ENCODE measurements around the gene C19orf25. TPM values are rescaled to one million over a fixed set of nuclear protein-coding genes. Genes with fewer than 3 reads are reported as not detected.
"Not testable (repeated sequence)": the region's sequence is repeated elsewhere in the genome, so short reads cannot be mapped to it uniquely, and the experiment has no call there.

Gene C19orf25
- polyA plus RNA-seq, 12 donors, result 13.1 to 23.4 (median 14.4) TPM; not detected in 1

DNA sequence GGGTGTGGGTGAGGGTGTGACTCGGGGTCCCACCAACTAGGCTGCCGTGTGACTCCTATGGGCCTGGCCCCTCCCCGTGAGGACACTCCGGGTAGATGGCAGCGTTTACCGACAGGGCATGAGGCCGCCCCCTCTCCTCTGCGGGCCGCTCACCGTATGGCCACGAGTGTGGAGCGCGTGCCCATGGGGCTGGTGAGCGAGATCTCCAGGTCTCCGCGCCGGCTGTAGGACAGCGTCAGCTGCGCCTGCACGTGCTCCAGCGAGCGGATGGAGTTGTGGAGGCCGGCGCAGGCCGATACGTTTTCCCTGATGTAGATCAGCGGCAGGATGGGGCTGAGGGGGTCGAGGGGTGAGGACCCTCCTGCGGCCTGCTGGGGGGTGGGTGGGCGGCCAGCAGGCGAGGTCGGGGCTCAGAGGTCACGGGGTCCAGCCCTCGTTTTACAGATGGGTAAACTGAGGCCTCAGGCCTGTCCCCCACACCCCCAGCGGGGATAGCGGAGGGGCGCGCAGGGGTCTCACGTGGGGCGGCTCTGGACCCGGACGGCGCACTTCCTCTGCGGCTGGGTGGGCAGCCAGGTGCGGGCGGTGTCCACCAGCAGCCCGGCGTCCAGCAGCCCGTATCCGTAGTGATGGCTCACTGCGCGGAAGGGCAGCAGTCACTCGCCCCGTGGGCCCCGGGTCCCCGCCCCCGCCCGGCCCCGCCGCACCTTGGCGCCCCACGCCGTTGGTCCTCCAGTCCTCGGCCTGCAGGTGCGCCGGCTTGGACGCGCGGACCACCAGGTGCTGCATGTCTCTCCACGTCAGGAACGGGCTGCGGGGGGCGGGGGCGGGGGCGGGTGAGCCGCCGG, 4.3 kb upstream of the C19orf25 start:
- DNase-seq, result no peak

DNA sequence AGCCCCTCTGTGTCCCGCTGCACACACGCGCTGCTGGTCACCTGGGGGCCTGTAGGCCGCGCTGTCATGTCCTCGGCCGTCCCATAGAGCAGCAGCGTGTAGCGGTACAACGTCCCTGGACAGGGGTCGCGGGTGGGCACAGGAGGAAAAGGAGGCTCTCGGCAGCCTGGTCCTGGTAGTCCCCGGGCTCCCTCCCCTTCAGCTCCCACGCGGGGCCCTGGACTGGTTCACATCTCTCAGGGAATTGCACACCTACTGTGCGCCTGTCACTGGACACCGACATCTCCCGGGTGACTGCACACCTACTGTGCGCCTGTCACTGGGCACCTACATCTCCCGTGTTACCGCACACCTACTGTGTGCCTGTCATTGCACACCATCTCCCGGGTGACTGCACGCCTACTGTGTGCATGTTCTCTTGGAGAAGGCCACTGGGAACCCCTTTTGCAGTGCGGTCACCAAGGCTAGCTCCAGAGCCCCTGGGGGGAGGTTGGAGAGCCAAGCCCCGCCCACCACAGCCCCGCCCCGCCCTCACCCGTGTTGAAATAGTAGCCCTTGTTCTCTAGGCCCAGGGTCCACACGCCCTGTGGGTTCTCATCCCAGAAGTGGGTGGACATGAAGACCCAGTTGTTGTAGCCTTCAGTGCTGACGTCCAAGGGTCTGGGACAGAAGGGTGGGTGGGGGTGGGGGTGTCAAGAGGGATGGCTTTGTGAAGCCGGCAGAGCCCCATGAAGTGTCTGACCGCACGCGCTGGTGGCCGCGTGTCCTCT, 3.5 kb upstream of the C19orf25 start:
- DNase-seq, result no peak

DNA sequence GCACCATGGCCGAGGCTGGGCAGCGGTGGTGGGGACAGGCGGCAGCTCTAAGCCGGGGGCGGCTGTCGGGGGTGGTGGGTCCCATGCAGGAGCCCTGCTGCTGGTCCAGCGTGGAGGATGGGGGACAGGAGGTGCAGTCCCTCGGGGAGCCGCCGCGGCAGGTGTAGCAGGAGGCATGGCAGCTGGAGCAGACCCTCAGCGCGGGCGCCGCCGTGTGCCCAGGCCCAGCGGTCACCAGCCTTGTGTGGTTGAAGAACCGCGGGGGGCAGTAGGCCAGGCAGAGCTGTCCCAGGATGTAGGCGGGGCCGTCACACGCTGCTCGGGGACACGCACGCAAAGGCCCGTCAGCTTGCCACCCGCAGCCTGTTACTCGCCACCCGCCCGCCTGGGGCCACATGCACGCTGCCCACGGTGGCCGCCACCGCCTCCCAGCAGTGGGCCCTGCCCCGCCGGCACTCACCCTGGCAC, 2.9 kb upstream of the C19orf25 start:
- DNase-seq, result no peak

DNA sequence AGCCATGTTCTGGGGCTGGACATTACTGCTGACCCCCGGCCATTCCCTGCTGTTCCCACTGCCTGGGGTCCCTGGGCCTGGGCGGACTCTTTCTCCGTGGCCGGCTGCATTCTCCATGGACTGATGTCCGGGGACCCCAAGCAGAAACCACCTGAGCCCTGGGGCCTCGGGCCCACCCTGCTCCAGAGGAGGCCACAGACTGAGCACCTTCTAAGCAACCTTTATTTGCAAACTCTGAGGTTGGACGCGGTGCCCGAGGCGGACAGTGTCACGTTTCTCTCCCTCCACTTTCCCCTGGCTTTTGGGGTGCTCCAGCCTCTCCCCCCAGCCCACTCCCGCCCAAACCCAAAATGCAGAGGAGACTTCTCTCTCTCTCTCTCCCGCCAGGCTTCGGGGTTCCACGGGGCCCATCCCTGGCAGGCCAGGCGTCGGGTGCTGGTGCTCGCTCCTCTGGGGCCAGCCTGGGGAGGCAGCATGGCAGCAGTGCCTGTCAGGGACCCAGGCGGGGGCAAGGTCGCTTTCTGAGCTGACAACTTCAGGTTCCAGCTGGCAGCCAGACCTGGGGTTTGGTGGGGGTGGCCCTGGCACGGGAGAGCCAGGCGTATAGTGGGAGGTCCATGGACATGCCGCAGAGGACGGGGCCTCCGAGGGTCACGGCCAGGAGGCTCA, 2.3 kb upstream of the C19orf25 start:
- no peak for DNase-seq

DNA sequence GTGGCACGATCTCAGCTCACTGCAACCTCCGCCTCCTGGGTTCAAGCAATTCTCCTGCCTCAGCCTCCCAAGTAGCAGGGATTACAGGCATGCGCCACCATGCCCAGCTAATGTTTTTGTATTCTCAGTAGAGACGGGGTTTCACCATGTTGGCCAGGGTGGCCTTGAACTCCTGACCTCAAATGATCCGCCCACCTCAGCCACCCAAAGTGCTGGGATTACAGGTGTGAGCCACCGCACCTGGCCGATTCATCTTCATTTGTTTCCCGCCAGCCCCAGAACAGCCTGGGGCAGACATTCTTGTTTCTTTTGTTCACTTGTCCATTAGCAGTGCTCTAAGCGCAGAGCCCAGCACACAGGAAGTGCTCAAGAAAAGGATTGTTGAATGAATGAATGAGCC, 2.0 kb downstream of the C19orf25 start:
- DNase-seq, result not testable (repeated sequence)

DNA sequence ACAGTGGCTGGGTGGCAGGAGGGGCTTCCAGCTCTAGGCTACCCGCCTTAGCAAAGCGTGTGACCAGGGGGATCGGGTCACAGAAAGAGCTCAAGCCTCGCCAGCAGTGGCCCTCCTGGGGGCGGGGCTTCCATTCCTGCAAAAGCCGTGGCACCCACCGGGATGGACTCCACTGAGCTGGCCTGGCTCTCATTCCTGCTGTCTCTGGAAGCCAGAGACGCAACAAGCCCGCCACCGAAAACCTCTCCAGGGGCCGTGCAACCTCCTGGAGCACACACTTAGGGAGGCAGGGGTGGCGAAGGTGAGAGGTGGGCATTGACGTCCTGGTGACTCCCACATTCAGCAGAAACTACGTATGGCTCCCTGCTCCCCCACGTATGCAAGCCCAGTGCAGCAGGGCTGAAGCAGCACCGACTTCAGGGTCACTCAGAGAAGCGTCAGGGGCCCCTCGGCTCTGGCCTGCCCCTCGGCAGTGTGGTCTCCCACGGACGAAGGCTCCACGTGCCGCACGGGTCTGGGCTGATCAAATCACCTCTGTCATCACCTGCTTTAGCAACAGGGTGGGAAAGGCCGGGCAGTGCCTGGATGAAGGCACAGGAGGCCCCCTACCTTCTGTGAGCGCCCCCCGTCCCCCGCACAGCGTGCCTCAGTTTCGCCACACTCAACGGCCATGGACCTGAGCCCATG, 3.1 kb downstream of the C19orf25 start:
- no peak for DNase-seq

DNA sequence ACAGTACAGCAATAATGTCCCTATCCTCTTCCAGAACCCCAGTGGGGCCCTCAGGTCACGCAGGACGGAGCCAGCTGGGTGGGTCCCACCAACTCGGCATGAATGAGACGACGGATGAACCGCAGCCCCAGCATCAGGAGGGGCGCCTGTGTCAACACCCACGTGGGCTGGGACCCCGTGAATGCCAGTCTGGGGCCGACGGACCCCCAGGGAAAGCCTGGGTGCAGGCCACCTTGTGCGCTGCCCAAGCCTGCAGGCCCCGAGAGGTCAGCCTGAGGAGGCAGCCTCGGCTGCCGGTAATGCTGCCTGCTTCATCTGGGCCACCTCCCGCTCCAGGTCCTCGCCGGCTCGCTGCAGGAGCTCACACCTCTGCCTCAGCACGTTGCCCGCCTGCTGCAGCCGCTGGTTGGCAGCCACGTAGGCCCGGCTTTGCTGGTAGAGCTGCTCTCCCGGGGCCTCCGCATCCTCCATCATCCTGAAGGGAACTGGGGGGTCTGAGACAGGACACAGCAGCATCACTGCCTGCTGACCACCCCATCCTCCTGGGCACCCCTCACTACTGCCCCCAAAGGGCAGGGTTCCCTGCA, 4.2 kb downstream of the C19orf25 start:
- no peak for DNase-seq

DNA sequence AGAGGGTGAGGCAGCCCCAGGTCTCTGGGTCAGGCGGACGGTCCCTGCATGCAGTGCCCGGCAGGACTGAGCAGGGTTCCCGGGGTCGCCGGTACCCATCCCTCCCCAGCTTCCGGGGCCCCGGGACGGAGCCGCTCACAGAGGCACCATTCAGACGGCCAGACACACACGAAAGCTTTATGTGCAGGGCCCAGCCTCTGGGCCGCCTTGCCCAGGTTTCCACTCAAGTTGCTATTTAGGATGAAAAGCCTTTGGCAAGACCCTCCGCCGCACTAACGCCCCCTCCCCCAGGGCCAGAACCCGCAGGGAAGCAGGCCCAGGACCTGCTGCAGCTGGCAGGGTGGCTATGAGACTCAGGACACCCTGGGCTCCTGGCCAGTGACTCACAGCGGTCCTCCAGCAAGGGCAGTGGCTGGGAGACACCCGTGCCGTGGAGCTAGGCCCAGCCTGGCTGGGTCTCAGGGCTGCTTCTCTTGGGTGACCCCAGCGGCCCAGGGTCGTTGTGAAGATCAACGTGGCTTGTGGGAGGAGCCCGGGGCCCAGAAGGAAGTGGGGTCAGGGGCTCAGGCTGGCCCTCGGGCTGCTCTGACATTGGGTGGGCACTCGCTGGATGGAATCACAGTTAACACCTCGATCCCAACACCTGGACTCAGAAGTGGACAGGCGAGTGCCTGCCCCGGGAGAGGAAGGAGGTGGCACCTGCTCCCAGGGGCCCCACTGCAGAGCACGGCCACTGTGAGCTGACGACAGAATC, 4.8 kb downstream of the C19orf25 start:
- DNase-seq, result no peak

DNA sequence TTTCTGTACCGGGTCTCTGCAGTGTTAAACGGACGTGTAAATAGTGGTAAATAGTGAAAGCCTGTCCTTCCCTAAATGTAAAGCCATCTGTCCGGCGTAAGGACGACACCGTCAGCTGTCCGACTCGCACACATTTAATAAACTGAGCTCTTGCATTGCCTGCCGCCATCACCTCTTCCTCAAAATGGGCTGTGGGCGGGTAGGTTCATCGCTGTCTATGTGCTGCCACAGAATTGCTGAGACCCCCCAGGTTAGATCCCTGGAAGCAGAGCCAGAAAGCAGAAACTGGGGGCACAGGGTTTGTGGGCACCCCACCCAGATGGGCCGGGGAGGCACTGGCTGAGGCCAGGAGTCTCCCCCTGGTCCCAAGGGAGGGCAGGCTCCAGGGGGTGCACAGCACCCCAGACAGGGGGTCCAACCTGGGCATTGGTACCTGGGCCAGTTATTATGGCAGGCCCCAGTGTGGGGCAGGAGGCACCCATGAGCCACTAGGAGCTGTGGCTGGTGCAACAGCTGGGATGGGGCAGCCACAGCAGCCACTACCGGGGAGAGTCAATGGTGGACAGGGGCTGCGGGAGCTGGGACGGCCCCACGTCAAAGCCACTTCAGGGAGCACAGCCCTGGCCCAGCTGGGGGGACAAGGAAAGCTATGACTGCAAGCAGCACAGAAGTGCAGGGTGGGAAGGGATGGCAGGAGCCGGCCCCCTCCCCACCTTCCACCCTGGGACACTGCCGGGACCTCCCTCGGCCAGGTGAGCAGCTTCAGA, 5.7 kb downstream of the C19orf25 start:
- DNase-seq, result no peak

DNA sequence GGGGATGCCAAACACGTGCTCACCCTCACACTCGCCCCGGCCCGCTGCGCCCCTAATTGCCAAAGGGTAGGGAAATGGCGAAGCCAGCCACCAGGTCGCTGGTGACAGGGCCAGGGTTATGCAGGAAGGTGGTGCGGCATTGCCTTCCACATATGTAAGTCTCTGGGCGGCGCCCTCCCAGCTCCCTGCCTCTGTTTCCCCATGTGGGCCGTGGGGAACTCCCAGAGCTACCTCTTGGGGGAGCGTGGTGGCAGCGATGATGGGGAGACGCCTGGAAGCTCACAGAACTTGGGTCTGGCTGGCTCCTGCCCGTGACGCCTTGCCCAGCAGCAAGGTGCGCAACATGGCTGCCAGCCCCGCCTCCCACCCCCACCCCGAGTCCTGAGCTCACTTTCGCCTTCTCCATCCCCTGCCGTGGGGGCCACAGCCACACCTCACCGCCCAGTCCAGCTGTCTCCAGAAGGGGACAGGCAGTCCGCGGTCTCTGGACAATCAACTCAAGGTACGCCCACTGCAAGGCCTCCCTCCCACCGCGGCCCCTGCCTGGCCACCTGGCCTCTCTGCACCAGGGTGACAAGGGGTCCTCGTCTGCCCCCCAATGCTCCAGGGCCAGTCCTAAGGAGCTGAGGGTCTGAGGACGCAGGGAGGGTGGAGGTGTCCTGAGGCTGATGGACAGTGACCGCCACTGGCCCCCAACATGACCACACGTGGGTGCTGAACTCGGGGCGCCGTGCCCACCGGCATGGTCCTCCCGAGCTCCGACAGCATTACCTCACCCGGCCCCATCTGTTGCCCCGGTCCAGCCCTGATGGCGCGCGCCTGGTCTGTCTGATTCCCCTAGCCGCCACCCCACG, 6.6 kb downstream of the C19orf25 start:
- DNase-seq, result no peak

DNA sequence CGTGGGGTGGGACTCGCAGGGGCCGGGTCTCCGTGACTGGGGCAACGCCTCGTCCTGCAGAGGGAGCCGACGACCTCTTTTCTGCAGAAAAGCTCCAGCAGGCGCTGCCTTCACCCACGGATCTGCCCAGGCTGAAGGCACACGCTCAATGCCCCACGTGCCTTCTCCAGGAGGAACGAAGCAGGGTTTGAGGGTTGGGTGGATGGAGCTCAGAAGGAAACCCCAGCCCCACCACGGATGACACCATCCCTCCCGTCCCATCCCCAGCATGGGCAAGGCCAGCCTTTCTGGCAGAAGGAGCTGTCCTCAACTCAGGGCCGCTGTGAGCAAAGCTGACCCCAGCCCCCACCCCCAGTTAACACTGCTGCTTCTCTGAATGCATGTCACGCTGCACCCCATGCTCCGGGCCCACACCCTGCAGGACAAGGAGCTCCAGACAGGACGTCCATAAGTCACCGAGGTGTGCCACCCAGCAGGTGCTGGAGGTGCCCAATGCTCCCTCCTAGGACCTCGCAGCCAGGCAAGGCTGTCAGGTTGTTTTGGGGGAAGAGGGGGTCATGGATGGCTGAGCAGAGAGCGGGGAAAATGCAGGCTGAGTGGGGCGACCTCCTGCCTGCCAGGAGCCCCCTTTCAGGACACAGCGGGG, 7.4 kb downstream of the C19orf25 start:
- DNase-seq, result no peak

DNA sequence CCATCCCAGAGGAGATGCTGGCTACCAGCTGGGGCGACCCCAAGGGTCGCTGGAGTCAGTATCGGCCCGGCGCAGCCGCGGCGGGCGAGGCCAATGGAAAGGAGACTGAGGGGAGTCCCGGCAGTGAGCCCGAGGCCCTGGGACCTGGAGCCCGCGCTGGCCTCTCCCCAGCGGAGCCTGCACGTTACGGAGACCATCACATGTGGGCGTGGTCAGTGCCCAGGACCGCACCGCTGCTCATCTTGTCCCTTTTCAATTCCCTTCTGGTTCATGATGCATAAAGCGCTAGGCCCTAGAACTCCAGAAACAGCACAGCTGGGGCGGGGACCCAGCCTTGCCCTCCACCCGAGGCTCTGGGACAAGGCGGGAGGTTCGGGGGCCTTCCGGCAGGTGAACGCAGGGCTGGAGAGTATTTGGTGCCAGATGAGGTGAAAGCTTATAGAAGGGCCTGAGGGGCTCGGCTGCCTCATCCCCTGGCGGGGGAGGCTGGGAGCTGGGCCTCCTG, 8.0 kb downstream of the C19orf25 start:
- no peak for DNase-seq

DNA sequence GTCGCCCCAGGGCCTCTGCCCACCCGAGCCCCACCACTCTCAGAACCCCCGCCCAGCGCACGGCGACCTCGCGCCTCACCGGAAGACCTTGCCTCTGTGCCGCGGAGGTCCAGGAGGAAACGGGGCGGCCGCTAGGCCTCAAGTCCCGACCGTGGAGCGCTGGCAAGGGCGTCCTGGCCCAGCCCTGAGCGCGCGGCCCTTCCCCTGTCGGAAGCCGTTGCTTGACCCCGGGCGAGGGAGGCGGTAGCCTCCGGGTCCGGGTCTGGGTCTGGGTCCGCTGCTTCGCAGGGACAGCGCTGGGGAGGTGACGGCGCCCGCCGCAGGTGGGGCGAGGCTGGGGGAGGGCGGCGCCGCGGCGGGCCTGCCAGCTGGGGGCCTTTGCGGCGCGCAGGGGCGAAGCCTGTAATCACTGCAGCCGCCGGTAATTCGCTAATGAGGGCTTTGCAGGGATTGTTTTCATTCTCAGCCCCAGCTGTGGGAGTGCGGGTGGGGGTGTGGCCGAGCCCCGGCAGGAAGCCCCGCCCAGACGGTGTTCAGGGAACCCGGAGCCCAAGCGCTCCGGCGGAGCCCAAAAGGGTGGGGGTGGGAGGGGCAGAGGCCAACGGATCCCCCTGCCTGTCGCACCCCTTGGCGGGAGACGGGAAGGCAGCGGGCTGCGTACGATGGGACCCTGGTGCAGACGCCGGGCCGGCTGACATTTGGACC, 8.6 kb downstream of the C19orf25 start:
- DNase-seq, result no peak

DNA sequence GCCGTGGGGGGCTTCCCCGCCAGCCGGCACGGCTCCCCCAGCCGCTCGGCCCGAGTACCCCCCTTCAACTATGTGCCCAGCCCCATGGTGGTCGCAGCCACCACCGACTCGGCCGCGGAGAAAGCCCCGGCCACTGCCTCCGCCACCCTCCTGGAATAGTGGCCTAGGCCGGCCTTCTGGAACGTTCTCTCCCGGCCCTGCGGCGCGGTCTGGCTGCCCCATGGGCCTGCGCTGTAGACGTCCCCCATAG, 9.0 kb downstream of the C19orf25 start:
- no peak for DNase-seq

DNA sequence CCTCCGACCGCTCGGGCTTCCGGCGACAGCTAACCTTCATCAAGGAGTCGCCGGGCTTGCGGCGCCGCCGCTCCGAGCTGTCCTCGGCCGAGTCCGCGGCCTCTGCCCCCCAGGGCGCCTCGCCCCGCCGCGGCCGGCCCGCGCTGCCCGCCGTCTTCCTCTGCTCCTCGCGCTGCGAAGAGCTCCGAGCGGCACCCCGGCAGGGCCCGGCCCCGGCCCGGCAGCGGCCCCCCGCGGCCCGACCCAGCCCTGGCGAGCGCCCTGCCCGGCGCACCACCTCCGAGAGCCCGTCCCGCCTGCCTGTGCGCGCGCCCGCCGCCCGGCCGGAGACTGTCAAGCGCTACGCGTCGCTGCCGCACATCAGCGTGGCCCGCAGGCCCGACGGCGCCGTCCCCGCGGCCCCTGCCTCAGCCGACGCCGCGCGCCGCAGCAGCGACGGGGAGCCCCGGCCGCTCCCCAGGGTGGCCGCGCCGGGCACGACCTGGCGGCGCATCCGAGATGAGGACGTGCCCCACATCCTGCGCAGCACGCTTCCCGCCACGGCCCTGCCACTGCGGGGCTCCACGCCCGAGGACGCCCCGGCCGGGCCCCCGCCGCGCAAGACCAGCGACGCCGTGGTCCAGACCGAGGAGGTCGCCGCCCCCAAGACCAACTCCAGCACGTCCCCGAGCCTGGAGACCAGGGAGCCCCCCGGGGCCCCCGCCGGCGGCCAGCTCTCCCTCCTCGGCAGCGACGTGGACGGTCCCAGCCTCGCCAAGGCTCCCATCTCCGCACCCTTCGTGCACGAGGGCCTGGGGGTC, 9.6 kb downstream of the C19orf25 start:
- DNase-seq, result no peak

DNA sequence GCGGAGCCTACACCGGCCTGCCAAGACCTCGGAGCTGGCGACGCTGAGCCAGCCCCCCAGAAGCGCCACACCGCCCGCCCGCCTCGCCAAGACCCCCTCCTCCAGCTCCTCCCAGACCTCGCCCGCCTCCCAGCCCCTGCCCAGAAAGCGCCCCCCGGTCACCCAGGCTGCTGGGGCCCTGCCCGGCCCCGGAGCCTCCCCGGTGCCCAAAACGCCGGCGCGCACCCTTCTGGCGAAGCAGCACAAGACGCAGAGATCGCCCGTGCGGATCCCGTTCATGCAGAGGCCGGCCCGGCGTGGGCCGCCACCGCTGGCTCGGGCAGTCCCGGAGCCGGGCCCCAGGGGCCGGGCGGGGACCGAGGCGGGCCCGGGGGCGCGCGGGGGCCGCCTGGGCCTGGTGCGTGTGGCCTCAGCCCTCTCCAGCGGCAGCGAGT, 10.2 kb downstream of the C19orf25 start:
- DNase-seq, result no peak

DNA sequence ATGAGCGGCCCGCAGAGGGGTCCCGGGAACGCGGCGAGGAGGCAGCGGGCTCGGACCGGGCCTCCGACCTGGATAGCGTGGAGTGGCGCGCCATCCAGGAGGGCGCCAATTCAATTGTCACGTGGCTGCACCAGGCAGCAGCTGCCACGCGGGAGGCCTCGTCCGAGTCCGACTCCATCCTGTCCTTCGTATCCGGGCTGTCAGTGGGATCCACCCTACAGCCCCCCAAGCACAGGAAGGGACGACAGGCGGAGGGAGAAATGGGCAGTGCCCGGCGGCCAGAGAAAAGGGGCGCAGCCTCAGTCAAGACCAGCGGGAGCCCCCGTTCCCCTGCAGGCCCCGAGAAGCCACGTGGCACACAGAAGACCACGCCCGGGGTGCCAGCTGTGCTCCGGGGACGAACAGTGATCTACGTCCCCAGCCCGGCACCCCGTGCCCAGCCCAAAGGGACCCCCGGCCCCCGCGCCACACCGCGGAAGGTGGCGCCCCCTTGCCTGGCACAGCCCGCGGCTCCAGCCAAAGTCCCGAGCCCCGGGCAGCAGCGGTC, 10.7 kb downstream of the C19orf25 start:
- no peak for DNase-seq

All from muscle of arm (tissue), 12 donors.